ENCODE results near the gene PTPRN2. TPM values are rescaled to one million over a fixed set of nuclear protein-coding genes. Genes with fewer than 3 reads are reported as not detected.

The PTPRN2 gene
- total RNA-seq, 2 donors from 2014 or later: 26.1 to 55.5 TPM

DNA sequence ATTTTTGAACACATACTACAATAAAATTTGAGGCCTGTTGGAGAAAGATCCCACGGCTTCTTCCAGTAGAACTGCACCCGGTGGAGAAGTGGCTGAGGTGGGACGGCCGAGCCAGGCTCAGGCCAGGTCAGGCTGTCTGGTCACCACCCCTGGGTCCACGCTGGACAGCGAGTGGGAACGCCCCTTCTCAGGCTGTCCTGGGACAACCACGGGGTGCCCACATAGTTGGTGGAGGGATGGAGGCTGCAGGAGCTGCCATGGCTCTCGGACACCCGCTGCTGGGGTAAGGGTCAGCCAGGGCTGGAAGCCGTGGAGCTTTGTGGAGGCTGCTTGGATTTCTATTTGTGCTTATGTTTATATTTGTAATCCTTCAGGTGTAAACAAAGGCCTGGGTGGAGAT, 1044.3 kb downstream of the PTPRN2 start:
- intact Hi-C loops (cut with DNase I): no loop called here
- no peak overlapping the region for H3K27ac ChIP-seq
- no peak overlapping the region for H3K4me3 ChIP-seq
- WGBS: 95% methylated on average over 11 of the region's 11 CpGs
- no peaks in the 10 kb centered on the region for H3K27me3 ChIP-seq (replicated peaks; ENCODE audit: insufficient read depth)
- H3K4me1 ChIP-seq (replicated peaks): no peaks in the 10 kb centered on the region
- no peaks in the 10 kb centered on the region for H3K9me3 ChIP-seq
- no peak for DNase-seq (ENCODE audit: low spot score)
- H3K36me3 ChIP-seq: no peaks in the 10 kb centered on the region
- TF ChIP-seq, protein P1, sequence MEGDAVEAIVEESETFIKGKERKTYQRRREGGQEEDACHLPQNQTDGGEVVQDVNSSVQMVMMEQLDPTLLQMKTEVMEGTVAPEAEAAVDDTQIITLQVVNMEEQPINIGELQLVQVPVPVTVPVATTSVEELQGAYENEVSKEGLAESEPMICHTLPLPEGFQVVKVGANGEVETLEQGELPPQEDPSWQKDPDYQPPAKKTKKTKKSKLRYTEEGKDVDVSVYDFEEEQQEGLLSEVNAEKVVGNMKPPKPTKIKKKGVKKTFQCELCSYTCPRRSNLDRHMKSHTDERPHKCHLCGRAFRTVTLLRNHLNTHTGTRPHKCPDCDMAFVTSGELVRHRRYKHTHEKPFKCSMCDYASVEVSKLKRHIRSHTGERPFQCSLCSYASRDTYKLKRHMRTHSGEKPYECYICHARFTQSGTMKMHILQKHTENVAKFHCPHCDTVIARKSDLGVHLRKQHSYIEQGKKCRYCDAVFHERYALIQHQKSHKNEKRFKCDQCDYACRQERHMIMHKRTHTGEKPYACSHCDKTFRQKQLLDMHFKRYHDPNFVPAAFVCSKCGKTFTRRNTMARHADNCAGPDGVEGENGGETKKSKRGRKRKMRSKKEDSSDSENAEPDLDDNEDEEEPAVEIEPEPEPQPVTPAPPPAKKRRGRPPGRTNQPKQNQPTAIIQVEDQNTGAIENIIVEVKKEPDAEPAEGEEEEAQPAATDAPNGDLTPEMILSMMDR (IDR thresholded peaks at IDR 0.05): no peak
- TF ChIP-seq POLR2A (IDR thresholded peaks at IDR 0.05) (no peak), POLR2AphosphoS5 (IDR thresholded peaks at IDR 0.05) (no peak)

DNA sequence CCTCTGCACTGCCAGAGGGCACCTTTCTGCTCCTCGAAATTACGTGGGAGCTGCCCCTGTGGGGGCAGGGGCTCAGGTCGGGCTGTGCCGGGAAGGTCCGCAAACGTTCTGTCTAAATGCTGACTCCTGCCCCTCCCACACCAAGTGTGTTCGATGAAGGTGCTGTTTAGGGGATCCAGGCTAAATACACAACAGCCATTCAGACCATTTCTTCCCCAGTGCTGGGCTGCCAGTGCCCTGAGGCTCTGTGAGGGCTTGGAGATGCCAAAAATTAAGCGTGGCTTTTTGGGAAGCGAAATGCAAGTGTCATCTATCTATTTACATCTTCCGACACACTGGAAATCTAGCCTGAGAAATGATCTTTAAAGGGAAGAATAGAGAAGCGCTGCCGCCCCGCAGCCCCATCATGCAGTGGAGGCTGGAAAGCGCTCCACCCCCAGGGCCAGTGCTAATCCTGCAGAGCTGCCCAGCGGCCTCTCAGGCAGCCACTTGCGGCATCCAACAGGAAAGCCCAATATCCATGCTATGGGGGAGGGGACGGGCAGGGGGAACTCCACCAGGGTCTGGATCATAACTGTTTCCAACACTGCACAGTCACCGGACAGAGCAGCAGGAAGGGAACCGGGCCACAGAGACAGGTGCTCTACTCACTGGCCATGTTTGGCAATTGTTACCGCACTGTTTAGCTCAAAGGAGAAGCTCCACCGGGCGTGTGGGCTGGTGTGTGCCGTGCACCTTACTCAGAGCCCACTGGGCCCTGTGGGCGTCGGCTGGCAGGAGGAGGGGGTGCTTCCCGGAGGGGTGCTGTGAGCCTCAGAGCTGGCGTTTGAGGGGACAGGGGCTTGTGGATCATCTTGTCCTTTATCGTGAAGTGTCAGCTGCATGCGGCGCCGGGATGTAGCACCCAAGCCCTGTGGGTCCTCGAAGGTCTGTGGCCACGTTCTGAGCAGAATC, 1045.3 kb downstream of the PTPRN2 start:
- H3K9me3 ChIP-seq: no peaks in the 10 kb centered on the region
- TF ChIP-seq POLR2AphosphoS5 (IDR thresholded peaks at IDR 0.05) (no peak), POLR2A (IDR thresholded peaks at IDR 0.05) (no peak)
- TF ChIP-seq, protein P1 (IDR thresholded peaks at IDR 0.05): no peak
- H3K36me3 ChIP-seq: no peaks in the 10 kb centered on the region
- H3K27ac ChIP-seq: no peak overlapping the region
- H3K27me3 ChIP-seq (replicated peaks; ENCODE audit: insufficient read depth): no peaks in the 10 kb centered on the region
- intact Hi-C loops (cut with DNase I): no loop called here
- no peaks in the 10 kb centered on the region for H3K4me1 ChIP-seq (replicated peaks)
- H3K4me3 ChIP-seq: no peak overlapping the region
- no peak for DNase-seq (ENCODE audit: low spot score)
- WGBS: 84% methylated on average over 33 of the region's 33 CpGs

DNA sequence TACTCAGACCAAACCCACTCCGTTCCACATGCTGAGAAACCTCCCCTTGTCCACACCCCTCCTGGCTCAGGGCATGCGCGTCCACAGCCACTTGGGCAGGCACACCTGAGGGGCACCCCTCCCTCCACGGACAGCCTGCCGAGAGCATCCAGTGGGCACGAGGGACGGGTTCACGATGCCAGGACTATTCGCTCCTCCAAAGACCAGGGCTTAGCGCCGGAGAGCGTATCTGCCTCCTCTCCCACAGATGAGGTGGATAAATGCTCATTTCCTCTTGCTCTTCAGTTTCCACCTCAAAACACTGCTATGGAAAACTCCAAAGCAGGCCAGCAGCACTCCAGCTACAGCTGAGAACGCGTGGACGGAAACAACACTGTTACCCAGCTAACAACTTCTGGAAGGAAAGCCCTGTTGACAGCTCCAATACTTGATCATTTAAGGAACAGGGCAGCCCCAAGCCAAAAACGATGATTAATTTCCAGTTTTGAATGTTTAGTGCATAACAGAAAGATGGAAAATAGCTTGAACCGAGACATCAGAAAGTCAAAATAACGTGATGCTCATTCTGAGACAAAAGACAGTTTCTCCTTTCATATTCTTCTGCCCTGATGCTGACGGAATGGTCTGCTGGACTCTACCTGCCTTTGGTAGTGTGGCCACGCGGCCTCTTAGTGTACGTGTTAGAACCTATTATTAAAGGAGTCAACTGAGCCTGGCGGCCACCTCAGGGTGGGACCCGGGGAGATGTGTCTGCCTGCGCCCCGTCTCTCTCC, 1046.1 kb downstream of the PTPRN2 start:
- H3K9me3 ChIP-seq: no peaks in the 10 kb centered on the region
- H3K27ac ChIP-seq: no peak overlapping the region
- no peak for DNase-seq (ENCODE audit: low spot score)
- TF ChIP-seq, protein P1 (IDR thresholded peaks at IDR 0.05): no peak
- no peak for TF ChIP-seq POLR2A (IDR thresholded peaks at IDR 0.05)
- TF ChIP-seq POLR2AphosphoS5 (IDR thresholded peaks at IDR 0.05): no peak
- H3K27me3 ChIP-seq (replicated peaks; ENCODE audit: insufficient read depth): no peaks in the 10 kb centered on the region
- intact Hi-C loops (cut with DNase I): no loop called here
- H3K4me3 ChIP-seq: no peak overlapping the region
- 94% methylated on average over 26 of the region's 26 CpGs for WGBS
- no peaks in the 10 kb centered on the region for H3K36me3 ChIP-seq
- H3K4me1 ChIP-seq (replicated peaks): no peaks in the 10 kb centered on the region

DNA sequence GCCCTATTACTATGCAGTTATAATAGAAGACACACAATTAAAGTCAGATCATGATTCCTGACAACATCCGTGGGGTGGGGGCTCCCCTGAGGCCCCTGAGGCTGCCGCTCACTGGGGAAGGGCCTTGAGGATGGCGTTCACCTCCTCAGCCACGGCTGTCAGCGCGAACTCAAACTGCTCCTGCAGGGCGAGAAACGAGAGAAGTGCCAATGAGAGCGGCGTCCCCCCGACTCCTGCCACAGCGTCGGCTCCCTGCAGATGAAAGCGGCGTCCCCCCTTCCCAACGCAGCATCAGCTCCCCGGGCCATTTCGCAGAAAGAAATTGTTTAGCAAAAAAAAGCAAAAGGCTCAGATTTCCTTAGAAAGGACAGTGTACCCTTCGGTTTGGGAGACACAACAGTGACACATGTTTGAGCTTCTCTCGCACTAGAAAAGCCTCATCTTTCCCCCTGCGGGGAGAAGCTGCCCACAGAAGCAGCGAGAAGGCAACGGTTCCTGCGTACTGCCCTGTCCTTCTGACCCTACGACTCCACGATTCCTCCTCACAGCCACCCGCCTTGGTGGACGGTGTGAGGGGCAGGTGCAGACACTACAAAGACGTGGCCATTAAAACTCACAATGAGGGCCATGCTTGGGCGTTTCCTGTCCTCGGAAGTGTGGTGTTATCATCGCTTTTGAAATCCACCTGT, 1046.9 kb downstream of the PTPRN2 start:
- intact Hi-C loops (cut with DNase I): no loop called here
- 78% methylated on average over 32 of the region's 32 CpGs for WGBS
- H3K4me1 ChIP-seq (replicated peaks): no peaks in the 10 kb centered on the region
- no peaks in the 10 kb centered on the region for H3K27me3 ChIP-seq (replicated peaks; ENCODE audit: insufficient read depth)
- no peaks in the 10 kb centered on the region for H3K36me3 ChIP-seq
- no peak for DNase-seq (ENCODE audit: low spot score)
- H3K27ac ChIP-seq: no peak overlapping the region
- no peak overlapping the region for H3K4me3 ChIP-seq
- H3K9me3 ChIP-seq: no peaks in the 10 kb centered on the region
- TF ChIP-seq, protein P1 (IDR thresholded peaks at IDR 0.05): no peak
- TF ChIP-seq POLR2A (IDR thresholded peaks at IDR 0.05): no peak
- no peak for TF ChIP-seq POLR2AphosphoS5 (IDR thresholded peaks at IDR 0.05)
